GM23248 (cell line): ENCODE results near the gene SLC16A11. TPM values are rescaled to one million over a fixed set of nuclear protein-coding genes. Genes with fewer than 3 reads are reported as not detected.

Experiments
- DNase-seq: peaks from one replicate; pipeline ENCODE4 v3.0.0-alpha.2; 2015
- H2AFZ ChIP-seq: fragments of 200-600 bp; sonication (generic); 2 replicates; pipeline ENCODE4 v1.6.1; 2016; ENCODE audit warnings: antibody characterized with exemption
- H3F3A ChIP-seq: fragments of 200-600 bp; sonication (generic); 2 replicates; pipeline ENCODE4 v1.6.1; 2016; ENCODE audit warnings: mild to moderate bottlenecking, antibody characterized with exemption, mixed run types; ENCODE audit not compliant: insufficient read depth
- H3K27ac ChIP-seq: fragments of 200-600 bp; sonication (generic); 2 replicates; pipeline ENCODE4 v1.5.1; 2016; ENCODE audit warnings: mild to moderate bottlenecking
- H3K27me3 ChIP-seq: fragments of 200-600 bp; sonication (generic); replicated peaks from 2 replicates; pipeline ENCODE4 v1.6.1; 2016; ENCODE audit warnings: mild to moderate bottlenecking; ENCODE audit not compliant: insufficient read depth
- H3K36me3 ChIP-seq: fragments of 200-600 bp; sonication (generic); 2 replicates; pipeline ENCODE4 v1.6.1; 2016; ENCODE audit warnings: low read depth, mild to moderate bottlenecking
- H3K4me1 ChIP-seq: fragments of 200-600 bp; sonication (generic); 2 replicates; pipeline ENCODE4 v1.6.1; 2016; ENCODE audit warnings: mild to moderate bottlenecking; ENCODE audit not compliant: insufficient read depth
- H3K4me2 ChIP-seq: fragments of 200-600 bp; sonication (generic); one replicate; pipeline ENCODE4 v1.6.1; 2016; ENCODE audit warnings: mild to moderate bottlenecking; ENCODE audit not compliant: unreplicated experiment
- H3K4me3 ChIP-seq: fragments of 200-600 bp; sonication (generic); 2 replicates; pipeline ENCODE4 v1.5.1; 2016; ENCODE audit warnings: mild to moderate bottlenecking
- H3K79me2 ChIP-seq: fragments of 200-600 bp; sonication (generic); 2 replicates; pipeline ENCODE4 v1.6.1; 2016; ENCODE audit warnings: mild to moderate bottlenecking; ENCODE audit not compliant: insufficient read depth
- H3K9ac ChIP-seq: fragments of 200-600 bp; sonication (generic); 2 replicates; pipeline ENCODE4 v1.6.1; 2016; ENCODE audit warnings: mild to moderate bottlenecking
- H3K9me2 ChIP-seq: fragments of 200-600 bp; sonication (generic); 2 replicates; pipeline ENCODE4 v1.6.1; 2016; ENCODE audit warnings: mixed run types, mild to moderate bottlenecking, moderate library complexity; ENCODE audit not compliant: insufficient read depth
- H3K9me3 ChIP-seq: fragments of 200-600 bp; sonication (generic); one replicate; pipeline ENCODE4 v1.6.1; 2017; ENCODE audit warnings: low read depth
- H4K20me1 ChIP-seq: fragments of 200-600 bp; sonication (generic); 2 replicates; pipeline ENCODE4 v1.6.0; 2016; ENCODE audit not compliant: insufficient read depth
- EZH2 ChIP-seq: fragments of 200-600 bp; sonication (generic); IDR thresholded peaks from 2 replicates; pipeline ENCODE4 v1.6.1; 2018; ENCODE audit warnings: antibody characterized with exemption, mild to moderate bottlenecking; ENCODE audit not compliant: insufficient read depth, poor library complexity, severe bottlenecking
- EZH2phosphoT487 ChIP-seq: fragments of 200-600 bp; sonication (generic); IDR thresholded peaks from 2 replicates; pipeline ENCODE4 v1.6.1; 2018; ENCODE audit warnings: antibody characterized with exemption, moderate library complexity, mild to moderate bottlenecking, low read depth; ENCODE audit not compliant: insufficient read depth
- WGBS, 2 experiments: methylation state at CpG; one replicate each; pipeline ENCODE4 v1.1.6; 2015 to 2017; ENCODE audit warnings: low lambda C conversion rate in 2 of 2, low coverage in 1 of 2; ENCODE audit errors: missing lambda C conversion rate in 2 of 2; 5-methylcytosine and 5-hydroxymethylcytosine counted together
- in situ Hi-C: fragments of 300-500 bp; cut with MboI; formaldehyde crosslinking; loops from 2 replicates; pipeline ENCODE4 v1.15.0; 2020
- polyA plus RNA-seq: library from polyadenylated mRNA; unstranded; fragments of >200 nt; fragmentation: Nextera tagmentation; extraction: Ambion mirVana; gene quantifications from 2 replicates; pipeline ENCODE4 v1.2.1, GENCODE V29; 2016
- total RNA-seq: library from RNA; depleted of rRNA; stranded (reverse); fragments of >200 nt; shearing (Covaris generic); gene quantifications from 2 replicates; pipeline ENCODE4 v1.2.3, GENCODE V29; 2014

Gene SLC16A11
- total and polyA plus RNA-seq, 2 experiments from 2014 or later, result 0.30 TPM; not detected in 1

- TF ChIP-seq EZH2, result no peak
- TF ChIP-seq EZH2phosphoT487, result no peak
- 3% methylated on average over 41 to 52 of the region's 56 CpGs for WGBS, 2 experiments
- no peaks in the 10 kb centered on the region for H3K27me3 ChIP-seq
- H3K4me1 ChIP-seq, result peaks cover 37% of the 10 kb centered on the region
- peak overlapping the region; percentile 30 for H2AFZ ChIP-seq
- H3K9me3 ChIP-seq, result no peaks in the 10 kb centered on the region
- peak overlapping the region; percentile 91 for H3K4me2 ChIP-seq
- H3K4me3 ChIP-seq, result peak overlapping the region; percentile 95
- DNase-seq, result peak; percentile 81
- peak overlapping the region; percentile 93 for H3K27ac ChIP-seq
- H3K36me3 ChIP-seq, result no peaks in the 10 kb centered on the region
- peaks cover 21% of the 10 kb centered on the region for H3F3A ChIP-seq
- in situ Hi-C loops, result loop anchor here (5.0 kb wide), 1 partner anchor 103 kb away; no protein-coding TSS in a partner anchor
- H3K9me2 ChIP-seq, result no peaks in the 10 kb centered on the region
- peak overlapping the region; percentile 94 for H3K9ac ChIP-seq
- H4K20me1 ChIP-seq, result no peaks in the 10 kb centered on the region
- H3K79me2 ChIP-seq, result peaks cover 51% of the 10 kb centered on the region
Observed at GRCh38 chr17:7014995-7015958, 28.6 kb downstream of the SLC16A11 start.

- in situ Hi-C loops, result loop anchor here (5.0 kb wide), 1 partner anchor 102 kb away; no protein-coding TSS in a partner anchor
- peak overlapping the region; percentile 94 for H3K4me2 ChIP-seq
- peaks cover 21% of the 10 kb centered on the region for H3F3A ChIP-seq
- DNase-seq, result peak; percentile 100
- H3K27ac ChIP-seq, result peak overlapping the region; percentile 93
- H4K20me1 ChIP-seq, result no peaks in the 10 kb centered on the region
- H2AFZ ChIP-seq, result peak overlapping the region; percentile 66
- H3K4me1 ChIP-seq, result peaks cover 31% of the 10 kb centered on the region
- H3K79me2 ChIP-seq, result peaks cover 60% of the 10 kb centered on the region
- no peaks in the 10 kb centered on the region for H3K9me2 ChIP-seq
- H3K9ac ChIP-seq, result peak overlapping the region; percentile 94
- TF ChIP-seq EZH2phosphoT487, result no peak
- no peak for TF ChIP-seq EZH2
- H3K9me3 ChIP-seq, result no peaks in the 10 kb centered on the region
- H3K27me3 ChIP-seq, result no peaks in the 10 kb centered on the region
- 1 to 2% methylated on average over 30 to 46 of the region's 75 CpGs for WGBS, 2 experiments
- H3K36me3 ChIP-seq, result no peaks in the 10 kb centered on the region
- H3K4me3 ChIP-seq, result peak overlapping the region; percentile 95
Observed at GRCh38 chr17:7014261-7014994, 29.5 kb downstream of the SLC16A11 start.

DNA sequence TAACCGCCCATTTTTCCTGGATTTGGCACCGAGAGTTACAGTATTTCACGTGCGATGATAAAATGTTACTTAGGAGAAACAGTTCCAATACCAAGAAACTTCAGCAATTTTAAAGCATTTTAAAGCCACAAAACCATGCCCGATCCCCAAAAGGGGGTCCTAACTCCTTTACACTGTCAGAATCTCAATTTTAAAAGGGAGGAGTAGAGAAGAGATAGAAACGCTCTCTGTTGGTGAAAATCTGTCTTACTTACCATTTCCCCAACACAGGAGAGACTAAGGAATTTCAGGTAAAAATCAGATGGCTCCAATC lies 32.0 kb downstream of the SLC16A11 start:
- Histone ChIP-seq H3K27me3 (no peaks in the 10 kb centered on the region), H3K27ac (peak overlapping the region; percentile 93), H4K20me1 (no peaks in the 10 kb centered on the region), H3K4me2 (peak overlapping the region; percentile 94), H3K4me3 (peak overlapping the region; percentile 95), H3K79me2 (peaks cover 78% of the 10 kb centered on the region), H3F3A (peaks cover 21% of the 10 kb centered on the region), H3K4me1 (peaks cover 18% of the 10 kb centered on the region; the same call in 1 of the 2 replicates), H3K9me2 (no peaks in the 10 kb centered on the region), H3K9me3 (no peaks in the 10 kb centered on the region), H2AFZ (peak overlapping the region; percentile 84), H3K36me3 (no peaks in the 10 kb centered on the region), H3K9ac (peak overlapping the region; percentile 94)
- 0 to 3% methylated on average over 6 of the region's 6 CpGs for WGBS, 2 experiments
- TF ChIP-seq EZH2 (no peak), EZH2phosphoT487 (no peak)
- in situ Hi-C loops, result loop anchor here (5.0 kb wide), 1 partner anchor 100 kb away; no protein-coding TSS in a partner anchor
- peak; percentile 45 for DNase-seq

- H3K4me2 ChIP-seq, result peak overlapping the region; percentile 94
- no peak overlapping the region; the same call in 1 of the 2 replicates for H3K27ac ChIP-seq
- no peak for TF ChIP-seq EZH2phosphoT487
- TF ChIP-seq EZH2, result no peak
- peak overlapping the region; percentile 95 for H3K4me3 ChIP-seq
- in situ Hi-C loops, result loop anchor here (5.0 kb wide), 1 partner anchor 99 kb away; no protein-coding TSS in a partner anchor
- H4K20me1 ChIP-seq, result no peaks in the 10 kb centered on the region
- H3F3A ChIP-seq, result peaks cover 21% of the 10 kb centered on the region
- peak overlapping the region; percentile 84 for H2AFZ ChIP-seq
- no peaks in the 10 kb centered on the region for H3K9me2 ChIP-seq
- H3K9ac ChIP-seq, result peak overlapping the region; percentile 94
- no peak for DNase-seq
- 41 to 45% methylated on average over 14 of the region's 14 CpGs for WGBS, 2 experiments
- peaks cover 80% of the 10 kb centered on the region for H3K79me2 ChIP-seq
- H3K27me3 ChIP-seq, result no peaks in the 10 kb centered on the region
- peaks cover 18% of the 10 kb centered on the region; the same call in 1 of the 2 replicates for H3K4me1 ChIP-seq
- no peaks in the 10 kb centered on the region for H3K9me3 ChIP-seq
- H3K36me3 ChIP-seq, result no peaks in the 10 kb centered on the region
Observed at GRCh38 chr17:7011415-7011814, 32.5 kb downstream of the SLC16A11 start.
